Eye (tissue), 1 donor: ENCODE data around the gene TP53BP1.
A peak's percentile ranks its signal among the peaks of the same experiment; 100 is the strongest.
"Not testable (repeated sequence)": the region's sequence is repeated elsewhere in the genome, so short reads cannot be mapped to it uniquely, and the experiment has no call there.

ENCODE experiments used
- DNase-seq: peaks from one replicate; pipeline ENCODE4 v3.0.0-alpha.2; 2015

TP53BP1 gene, protein sequence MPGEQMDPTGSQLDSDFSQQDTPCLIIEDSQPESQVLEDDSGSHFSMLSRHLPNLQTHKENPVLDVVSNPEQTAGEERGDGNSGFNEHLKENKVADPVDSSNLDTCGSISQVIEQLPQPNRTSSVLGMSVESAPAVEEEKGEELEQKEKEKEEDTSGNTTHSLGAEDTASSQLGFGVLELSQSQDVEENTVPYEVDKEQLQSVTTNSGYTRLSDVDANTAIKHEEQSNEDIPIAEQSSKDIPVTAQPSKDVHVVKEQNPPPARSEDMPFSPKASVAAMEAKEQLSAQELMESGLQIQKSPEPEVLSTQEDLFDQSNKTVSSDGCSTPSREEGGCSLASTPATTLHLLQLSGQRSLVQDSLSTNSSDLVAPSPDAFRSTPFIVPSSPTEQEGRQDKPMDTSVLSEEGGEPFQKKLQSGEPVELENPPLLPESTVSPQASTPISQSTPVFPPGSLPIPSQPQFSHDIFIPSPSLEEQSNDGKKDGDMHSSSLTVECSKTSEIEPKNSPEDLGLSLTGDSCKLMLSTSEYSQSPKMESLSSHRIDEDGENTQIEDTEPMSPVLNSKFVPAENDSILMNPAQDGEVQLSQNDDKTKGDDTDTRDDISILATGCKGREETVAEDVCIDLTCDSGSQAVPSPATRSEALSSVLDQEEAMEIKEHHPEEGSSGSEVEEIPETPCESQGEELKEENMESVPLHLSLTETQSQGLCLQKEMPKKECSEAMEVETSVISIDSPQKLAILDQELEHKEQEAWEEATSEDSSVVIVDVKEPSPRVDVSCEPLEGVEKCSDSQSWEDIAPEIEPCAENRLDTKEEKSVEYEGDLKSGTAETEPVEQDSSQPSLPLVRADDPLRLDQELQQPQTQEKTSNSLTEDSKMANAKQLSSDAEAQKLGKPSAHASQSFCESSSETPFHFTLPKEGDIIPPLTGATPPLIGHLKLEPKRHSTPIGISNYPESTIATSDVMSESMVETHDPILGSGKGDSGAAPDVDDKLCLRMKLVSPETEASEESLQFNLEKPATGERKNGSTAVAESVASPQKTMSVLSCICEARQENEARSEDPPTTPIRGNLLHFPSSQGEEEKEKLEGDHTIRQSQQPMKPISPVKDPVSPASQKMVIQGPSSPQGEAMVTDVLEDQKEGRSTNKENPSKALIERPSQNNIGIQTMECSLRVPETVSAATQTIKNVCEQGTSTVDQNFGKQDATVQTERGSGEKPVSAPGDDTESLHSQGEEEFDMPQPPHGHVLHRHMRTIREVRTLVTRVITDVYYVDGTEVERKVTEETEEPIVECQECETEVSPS (N-terminal part only)

DNA sequence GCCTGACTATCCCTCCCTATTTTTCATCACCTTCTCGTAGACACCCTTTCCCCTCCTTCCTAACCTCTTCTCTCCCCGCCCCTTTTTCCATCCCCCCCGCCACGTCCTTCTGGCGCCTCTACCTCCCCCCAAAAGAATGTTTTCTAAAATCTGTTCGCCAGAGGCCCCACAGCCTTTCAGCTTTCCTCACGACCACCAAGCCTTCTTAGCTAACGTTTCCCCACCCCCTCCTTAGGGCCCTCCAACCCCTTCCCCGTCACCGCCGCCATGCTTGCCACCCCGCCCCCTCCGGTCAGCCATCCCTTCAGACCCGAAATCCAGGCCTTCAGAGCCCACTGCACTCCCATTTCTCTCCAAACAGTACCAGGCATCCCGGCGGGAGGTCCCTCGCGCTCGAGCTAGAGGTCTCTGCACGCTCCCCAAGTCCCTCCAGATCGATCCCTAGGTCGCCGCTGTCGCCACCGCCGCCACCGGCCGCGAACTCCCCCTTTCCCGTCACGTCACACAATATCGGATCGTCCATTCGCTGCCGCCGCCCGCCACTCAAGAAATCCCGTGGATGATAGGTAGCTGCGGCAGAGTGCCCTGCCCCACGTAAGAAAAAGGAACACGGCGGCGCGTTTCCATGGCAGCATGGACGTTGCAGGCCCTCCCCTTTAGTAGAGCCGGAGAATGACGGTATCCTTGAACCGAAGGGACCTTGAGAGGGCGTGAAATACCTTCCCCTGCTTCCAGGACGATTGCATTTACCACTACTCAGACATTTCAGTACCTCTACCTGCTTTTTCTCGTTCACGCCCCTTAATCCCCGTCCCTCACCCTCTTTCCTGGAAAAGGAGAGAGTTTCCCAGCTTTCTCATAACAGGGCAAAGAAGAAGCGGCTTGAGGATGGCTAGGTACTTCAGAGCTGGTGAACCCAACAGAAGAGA, at the start of gene TP53BP1:
Gene TP53BP1, minus strand, starts transcription at position 484 of the 929 bp plus-strand sequence. Its CDS starts 113 bp downstream, at position 371.
- DNase-seq: peak; percentile 98

DNA sequence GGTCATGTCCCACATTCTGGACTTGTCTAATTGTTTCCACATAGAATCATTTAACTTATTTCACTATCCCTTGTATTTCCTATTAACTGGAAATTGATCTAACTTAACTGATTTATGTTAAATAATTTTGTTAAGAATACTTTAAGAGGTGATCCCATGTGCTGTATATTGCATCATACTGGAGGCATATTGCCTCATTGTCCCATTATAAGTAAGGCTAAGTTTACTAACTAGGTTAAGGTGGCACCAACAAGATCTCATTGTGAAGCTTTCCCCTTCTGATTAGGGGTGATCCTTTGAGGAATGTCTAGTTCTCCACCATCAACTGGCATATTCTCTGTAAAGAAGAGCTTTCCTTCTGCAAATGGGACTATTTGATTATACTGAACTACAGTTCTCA, 48.8 kb upstream of the TP53BP1 start:
- DNase-seq: no peak

DNA sequence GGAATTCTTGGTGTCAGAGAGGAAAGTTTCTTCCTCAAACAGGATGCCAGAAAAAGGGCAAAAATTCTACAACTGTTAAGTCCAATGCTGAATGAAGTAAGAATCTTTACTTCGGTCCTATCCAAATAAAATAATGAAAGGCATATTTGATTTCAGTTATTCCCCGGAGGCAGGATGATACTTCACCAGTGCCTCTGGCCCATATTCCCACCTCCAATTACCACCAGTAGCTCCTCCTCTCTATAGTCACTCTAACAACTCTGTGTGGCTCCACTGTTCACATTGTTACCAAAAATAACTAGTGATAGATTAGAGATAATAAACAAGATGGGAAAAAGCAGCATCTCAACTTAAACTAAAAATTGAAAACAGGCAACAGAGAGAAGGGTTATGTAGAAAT, 45.1 kb upstream of the TP53BP1 start:
- no peak for DNase-seq

DNA sequence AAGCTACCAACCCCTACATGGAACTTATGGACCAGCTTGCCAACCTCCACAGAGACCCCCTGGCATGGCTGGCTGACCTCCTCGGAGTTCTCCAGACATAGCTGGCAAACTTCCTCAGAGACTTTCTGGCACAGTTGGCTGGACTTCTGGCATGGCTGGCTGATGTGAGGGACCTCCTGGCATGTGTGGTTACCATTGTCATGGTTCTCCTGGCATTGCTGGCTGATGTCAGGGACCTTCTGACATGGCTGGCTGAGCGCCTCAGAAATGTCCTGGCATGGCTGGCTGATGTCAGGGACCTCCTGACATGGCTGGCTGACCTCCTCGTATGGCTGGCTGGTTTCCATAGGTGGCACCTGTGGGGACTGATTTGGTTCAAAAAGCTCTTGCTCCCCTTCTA, 41.9 kb upstream of the TP53BP1 start:
- no peak for DNase-seq

DNA sequence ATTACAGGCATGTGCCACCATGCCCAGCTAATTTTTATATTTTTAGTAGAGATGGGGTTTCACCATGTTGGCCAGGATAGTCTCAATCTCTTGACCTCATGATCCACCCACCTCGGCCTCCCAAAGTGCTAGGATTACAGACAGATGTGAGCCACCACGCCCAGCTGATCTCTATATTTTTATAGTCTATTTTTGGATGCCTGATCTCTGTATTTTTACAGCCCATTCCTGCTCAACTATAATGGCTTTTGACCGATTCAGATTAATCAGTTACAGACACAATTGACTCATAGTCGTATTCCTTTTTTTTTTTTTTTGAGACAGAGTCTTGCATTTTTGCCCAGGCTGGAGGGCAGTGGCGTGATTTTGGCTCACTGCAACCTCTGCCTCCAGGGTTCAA, 39.9 kb upstream of the TP53BP1 start:
- DNase-seq: not testable (repeated sequence)

DNA sequence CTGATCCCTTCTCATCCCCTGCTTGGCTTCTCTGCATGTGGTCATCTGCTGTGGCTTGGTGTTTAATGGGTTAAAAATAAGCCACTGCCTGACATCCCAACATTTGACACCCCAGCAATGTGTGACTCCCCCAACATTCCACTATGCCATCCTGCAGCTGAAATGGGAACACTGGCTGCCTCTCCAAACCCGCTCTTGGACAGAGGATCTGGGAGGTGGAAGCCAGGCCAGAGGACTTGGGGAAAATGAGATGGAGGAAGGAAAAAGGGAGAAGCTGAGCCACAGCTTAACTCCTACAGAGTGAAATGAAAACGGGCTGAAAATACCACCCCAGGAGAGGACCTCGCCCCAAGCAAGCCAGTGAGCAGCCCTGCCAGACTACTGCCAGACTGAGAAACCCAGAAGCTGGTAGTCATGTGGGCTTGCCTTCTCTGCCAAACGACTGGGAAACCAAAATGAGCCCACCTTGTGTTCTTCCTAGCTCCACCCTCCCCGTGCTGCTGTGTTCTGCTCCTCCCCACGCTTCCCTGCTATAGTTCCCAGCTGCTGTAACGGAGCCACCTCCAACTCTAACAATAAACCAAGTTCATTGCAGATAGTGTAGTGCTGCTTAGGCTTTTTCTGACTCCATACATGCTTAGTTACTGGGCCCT, 38.2 kb upstream of the TP53BP1 start:
- DNase-seq: peak; percentile 30

DNA sequence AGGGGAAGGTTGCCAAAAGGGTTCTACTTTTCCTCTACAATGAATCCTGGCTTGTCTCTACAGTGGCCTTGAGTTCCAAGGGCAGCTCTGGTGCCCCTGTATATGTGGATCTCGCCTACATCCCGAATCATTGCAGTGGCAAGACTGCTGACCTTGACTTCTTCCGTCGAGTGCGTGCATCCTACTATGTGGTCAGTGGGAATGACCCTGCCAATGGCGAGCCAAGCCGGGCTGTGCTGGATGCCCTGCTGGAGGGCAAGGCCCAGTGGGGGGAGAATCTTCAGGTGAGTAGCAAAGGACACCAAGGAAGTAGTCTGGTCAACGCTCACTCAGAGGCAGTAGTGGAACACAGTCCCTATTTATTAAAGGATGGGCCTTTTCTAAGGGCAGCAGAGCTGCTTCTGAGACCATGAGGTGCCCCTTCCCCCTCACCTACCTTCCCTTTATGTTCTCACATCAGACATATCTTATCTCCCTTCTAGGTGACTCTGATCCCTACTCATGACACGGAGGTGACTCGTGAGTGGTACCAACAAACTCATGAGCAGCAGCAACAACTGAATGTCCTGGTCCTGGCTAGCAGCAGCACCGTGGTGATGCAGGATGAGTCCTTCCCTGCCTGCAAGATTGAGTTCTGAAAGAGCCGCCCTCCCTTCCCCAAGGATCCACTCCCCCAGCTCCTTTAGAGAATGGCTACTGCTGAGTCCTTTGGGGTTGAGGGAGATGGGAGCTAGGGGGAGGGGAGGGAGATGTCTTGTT, 36.8 kb upstream of the TP53BP1 start:
- no peak for DNase-seq

DNA sequence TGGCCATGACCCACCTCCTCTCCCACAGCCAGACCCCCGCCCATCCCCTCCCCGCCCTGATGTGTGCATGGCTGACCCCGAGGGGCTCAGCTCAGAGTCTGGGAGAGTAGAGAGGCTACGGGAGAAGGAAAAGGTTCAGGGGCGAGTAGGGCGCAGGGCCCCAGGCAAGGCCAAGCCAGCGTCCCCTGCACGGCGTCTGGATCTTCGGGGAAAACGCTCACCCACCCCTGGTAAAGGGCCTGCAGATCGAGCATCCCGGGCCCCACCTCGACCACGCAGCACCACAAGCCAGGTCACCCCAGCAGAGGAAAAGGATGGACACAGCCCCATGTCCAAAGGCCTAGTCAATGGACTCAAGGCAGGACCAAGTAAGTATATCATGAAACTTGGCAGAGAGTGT, 36.2 kb upstream of the TP53BP1 start:
- no peak for DNase-seq

DNA sequence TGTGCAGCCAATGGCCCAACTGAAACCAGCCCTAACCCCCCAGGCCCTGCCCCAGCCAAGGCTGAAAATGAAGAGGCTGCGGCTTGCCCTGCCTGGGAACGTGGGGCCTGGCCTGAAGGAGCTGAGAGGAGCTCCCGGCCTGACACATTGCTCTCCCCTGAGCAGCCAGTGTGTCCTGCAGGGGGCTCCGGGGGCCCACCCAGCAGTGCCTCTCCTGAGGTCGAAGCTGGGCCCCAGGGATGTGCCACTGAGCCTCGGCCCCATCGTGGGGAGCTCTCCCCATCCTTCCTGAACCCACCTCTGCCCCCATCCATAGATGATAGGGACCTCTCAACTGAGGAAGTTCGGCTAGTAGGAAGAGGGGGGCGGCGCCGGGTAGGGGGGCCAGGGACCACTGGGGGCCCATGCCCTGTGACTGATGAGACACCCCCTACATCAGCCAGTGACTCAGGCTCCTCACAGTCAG, 35.6 kb upstream of the TP53BP1 start:
- DNase-seq: no peak

DNA sequence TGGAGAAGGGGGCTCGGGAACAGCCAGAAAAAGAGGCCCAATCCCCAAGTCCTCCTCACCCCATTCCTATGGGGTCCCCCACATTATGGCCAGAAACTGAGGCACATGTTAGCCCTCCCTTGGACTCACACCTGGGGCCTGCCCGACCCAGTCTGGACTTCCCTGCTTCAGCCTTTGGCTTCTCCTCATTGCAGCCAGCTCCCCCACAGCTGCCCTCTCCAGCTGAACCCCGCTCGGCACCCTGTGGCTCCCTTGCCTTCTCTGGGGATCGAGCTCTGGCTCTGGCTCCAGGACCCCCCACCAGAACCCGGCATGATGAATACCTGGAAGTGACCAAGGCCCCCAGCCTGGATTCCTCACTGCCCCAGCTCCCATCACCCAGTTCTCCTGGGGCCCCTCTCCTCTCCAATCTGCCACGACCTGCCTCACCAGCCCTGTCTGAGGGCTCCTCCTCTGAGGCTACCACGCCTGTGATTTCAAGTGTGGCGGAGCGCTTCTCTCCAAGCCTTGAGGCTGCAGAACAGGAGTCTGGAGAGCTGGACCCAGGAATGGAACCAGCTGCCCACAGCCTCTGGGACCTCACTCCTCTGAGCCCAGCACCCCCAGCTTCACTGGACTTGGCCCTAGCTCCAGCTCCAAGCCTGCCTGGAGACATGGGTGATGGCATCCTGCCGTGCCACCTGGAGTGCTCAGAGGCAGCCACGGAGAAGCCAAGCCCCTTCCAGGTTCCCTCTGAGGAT, 35.0 kb upstream of the TP53BP1 start:
- no peak for DNase-seq

DNA sequence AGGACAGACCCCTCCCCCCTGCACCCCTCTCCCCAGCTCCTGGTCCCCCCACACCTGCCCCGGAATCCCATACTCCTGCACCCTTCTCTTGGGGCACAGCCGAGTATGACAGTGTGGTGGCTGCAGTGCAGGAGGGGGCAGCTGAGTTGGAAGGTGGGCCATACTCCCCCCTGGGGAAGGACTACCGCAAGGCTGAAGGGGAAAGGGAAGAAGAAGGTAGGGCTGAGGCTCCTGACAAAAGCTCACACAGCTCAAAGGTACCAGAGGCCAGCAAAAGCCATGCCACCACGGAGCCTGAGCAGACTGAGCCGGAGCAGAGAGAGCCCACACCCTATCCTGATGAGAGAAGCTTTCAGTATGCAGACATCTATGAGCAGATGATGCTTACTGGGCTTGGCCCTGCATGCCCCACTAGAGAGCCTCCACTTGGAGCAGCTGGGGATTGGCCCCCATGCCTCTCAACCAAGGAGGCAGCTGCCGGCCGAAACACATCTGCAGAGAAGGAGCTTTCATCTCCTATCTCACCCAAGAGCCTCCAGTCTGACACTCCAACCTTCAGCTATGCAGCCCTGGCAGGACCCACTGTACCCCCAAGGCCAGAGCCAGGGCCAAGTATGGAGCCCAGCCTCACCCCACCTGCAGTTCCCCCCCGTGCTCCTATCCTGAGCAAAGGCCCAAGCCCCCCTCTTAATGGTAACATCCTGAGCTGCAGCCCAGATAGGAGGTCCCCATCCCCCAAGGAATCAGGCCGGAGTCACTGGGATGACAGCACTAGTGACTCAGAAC, 34.3 kb upstream of the TP53BP1 start:
- DNase-seq: no peak

DNA sequence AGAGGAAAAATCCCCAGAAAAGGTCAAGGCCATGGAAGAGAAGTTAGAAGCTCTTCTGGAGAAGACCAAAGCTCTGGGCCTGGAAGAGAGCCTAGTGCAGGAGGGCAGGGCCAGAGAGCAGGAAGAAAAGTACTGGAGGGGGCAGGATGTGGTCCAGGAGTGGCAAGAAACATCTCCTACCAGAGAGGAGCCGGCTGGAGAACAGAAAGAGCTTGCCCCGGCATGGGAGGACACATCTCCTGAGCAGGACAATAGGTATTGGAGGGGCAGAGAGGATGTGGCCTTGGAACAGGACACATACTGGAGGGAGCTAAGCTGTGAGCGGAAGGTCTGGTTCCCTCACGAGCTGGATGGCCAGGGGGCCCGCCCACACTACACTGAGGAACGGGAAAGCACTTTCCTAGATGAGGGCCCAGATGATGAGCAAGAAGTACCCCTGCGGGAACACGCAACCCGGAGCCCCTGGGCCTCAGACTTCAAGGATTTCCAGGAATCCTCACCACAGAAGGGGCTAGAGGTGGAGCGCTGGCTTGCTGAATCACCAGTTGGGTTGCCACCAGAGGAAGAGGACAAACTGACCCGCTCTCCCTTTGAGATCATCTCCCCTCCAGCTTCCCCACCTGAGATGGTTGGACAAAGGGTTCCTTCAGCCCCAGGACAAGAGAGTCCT, 33.4 kb upstream of the TP53BP1 start:
- DNase-seq: no peak

DNA sequence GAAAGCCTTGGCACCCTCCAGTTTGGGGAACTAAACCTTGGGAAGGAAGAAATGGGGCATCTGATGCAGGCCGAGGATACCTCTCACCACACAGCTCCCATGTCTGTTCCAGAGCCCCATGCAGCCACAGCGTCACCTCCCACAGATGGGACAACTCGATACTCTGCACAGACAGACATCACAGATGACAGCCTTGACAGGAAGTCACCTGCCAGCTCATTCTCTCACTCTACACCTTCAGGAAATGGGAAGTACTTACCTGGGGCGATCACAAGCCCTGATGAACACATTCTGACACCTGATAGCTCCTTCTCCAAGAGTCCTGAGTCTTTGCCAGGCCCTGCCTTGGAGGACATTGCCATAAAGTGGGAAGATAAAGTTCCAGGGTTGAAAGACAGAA, 32.2 kb upstream of the TP53BP1 start:
- DNase-seq: no peak

DNA sequence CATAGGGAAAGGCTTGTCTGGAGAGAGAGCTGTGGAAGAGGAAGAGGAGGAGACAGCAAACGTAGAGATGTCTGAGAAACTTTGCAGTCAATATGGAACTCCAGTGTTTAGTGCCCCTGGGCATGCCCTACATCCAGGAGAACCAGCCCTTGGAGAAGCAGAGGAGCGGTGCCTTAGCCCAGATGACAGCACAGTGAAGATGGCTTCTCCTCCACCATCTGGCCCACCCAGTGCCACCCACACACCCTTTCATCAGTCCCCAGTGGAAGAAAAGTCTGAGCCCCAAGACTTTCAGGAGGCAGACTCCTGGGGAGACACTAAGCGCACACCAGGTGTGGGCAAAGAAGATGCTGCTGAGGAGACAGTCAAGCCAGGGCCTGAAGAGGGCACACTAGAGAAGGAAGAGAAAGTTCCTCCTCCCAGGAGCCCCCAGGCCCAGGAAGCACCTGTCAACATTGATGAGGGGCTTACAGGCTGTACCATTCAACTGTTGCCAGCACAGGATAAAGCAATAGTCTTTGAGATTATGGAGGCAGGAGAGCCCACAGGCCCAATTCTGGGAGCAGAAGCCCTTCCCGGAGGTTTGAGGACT, 31.4 kb upstream of the TP53BP1 start:
- DNase-seq: no peak

DNA sequence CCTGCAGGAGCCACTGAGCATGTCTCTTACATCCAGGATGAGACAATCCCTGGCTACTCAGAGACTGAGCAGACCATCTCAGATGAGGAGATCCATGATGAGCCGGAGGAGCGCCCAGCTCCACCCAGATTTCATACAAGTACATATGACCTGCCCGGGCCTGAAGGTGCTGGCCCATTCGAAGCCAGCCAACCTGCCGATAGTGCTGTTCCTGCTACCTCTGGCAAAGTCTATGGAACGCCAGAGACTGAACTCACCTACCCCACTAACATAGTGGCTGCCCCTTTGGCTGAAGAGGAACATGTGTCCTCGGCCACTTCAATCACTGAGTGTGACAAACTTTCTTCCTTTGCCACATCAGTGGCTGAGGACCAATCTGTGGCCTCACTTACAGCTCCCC, 30.7 kb upstream of the TP53BP1 start:
- no peak for DNase-seq

DNA sequence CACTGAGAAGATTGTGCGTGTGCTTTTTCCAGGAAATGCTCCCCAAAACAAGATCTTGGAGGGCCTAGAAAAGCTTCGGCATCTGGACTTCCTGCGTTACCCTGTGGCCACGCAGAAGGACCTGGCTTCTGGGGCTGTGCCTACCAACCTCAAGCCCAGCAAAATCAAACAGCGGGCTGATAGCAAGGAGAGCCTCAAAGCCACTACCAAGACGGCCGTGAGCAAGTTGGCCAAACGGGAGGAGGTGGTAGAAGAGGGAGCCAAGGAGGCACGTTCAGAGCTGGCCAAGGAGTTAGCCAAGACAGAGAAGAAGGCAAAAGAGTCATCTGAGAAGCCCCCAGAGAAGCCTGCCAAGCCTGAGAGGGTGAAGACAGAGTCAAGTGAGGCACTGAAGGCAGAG, 29.3 kb upstream of the TP53BP1 start:
- no peak for DNase-seq

DNA sequence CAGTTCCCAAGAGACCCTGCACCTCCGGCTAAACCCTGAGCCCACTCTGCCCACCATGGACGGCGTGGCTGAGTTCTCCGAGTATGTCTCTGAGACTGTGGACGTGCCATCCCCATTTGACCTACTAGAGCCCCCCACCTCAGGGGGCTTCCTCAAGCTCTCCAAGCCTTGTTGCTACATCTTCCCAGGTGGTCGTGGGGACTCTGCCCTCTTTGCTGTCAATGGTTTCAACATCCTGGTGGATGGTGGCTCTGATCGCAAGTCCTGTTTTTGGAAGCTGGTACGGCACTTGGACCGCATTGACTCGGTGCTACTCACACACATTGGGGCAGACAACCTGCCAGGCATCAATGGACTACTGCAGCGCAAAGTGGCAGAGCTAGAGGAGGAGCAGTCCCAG, 28.5 kb upstream of the TP53BP1 start:
- DNase-seq: no peak

DNA sequence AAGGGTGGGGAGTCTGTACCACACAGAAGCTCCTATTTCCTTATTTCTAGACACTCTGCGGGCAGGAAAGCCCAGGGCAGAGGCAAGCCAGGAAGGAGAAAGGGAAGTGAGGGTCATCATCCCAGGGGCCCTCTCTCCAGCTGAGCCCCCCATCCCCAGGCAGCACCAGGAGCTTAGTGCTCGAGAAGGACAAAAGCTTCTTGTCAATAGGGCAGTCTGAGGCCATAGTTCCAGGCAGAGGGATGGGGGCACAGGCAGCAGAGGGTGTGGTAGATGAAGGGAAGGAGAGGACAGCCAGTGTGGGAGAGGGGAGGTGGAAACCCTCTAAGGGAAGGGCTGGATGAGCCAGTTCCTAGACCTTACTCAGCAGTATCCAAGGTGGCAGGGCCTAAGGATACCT, 27.2 kb upstream of the TP53BP1 start:
- DNase-seq: no peak
